Measurements from ENCODE around the gene ICA1L.

DNA sequence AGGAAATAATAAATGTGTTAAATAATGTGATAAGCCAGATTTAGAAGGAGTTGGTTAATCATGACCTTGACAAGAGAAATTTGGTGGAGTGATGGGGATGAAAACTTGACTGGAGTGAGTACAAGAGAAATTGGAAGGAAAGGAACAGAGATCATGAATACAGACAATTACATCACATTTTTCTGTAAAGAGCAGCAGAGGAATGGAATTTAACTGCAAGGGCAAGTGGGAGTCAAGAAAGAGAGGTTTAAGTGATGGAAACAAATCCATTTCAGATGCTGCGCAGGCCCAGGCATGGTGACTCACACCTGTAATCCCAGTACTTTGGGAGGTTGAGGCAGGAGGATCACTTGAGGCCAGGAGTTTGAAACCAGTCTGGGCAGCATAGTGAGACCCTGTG lies 46.7 kb downstream of the ICA1L start:
- TF ChIP-seq POLR2A (IDR thresholded peaks at IDR 0.05): no peak
- TF ChIP-seq, protein P1, sequence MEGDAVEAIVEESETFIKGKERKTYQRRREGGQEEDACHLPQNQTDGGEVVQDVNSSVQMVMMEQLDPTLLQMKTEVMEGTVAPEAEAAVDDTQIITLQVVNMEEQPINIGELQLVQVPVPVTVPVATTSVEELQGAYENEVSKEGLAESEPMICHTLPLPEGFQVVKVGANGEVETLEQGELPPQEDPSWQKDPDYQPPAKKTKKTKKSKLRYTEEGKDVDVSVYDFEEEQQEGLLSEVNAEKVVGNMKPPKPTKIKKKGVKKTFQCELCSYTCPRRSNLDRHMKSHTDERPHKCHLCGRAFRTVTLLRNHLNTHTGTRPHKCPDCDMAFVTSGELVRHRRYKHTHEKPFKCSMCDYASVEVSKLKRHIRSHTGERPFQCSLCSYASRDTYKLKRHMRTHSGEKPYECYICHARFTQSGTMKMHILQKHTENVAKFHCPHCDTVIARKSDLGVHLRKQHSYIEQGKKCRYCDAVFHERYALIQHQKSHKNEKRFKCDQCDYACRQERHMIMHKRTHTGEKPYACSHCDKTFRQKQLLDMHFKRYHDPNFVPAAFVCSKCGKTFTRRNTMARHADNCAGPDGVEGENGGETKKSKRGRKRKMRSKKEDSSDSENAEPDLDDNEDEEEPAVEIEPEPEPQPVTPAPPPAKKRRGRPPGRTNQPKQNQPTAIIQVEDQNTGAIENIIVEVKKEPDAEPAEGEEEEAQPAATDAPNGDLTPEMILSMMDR (IDR thresholded peaks at IDR 0.05): no peak

Data from lower leg skin (tissue), 3 donors.